ENCODE results near the gene RAD51B.
A peak's percentile ranks its signal among the peaks of the same experiment; 100 is the strongest.

The RAD51B gene

DNA sequence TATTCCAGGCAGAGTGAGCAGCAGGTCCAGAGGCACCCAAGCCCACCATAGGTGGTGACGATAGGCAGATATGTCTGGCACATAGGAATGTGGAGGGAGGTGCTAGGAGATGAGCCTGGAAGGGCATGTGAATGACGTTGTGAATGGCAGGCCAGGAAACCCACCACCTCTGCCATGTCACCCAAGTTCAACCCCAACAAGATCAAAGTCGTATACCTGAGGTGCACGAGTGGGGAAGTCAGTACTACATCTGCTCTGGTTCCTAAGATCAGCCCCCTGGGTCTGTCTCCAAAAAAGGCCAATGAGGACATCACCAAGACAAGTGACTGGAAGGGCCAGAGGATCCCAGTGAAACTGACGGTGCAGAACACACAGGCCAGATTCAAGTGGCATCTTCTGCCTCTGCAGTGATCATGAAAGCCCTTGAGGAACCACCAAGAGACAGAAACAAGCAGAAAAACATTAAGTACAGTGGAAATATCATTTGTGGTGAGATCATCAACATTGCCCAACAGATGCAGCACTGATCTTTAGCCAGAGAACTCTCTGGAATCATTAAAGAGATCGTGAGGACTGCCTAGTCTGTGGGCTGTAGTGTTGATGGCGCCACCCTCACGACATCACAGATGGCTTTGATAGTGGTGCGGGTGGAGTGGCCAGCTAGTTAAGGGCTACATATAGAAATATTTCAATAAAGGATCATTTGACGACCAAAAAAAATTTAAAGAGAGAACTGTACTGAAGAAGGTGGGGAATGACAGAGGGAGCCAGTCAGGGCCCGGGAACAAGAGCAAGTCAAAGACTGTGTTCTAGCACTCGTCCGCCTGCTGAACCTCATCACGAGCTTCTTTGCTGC lies 873.6 kb downstream of the RAD51B start:
- TF ChIP-seq, protein P1, sequence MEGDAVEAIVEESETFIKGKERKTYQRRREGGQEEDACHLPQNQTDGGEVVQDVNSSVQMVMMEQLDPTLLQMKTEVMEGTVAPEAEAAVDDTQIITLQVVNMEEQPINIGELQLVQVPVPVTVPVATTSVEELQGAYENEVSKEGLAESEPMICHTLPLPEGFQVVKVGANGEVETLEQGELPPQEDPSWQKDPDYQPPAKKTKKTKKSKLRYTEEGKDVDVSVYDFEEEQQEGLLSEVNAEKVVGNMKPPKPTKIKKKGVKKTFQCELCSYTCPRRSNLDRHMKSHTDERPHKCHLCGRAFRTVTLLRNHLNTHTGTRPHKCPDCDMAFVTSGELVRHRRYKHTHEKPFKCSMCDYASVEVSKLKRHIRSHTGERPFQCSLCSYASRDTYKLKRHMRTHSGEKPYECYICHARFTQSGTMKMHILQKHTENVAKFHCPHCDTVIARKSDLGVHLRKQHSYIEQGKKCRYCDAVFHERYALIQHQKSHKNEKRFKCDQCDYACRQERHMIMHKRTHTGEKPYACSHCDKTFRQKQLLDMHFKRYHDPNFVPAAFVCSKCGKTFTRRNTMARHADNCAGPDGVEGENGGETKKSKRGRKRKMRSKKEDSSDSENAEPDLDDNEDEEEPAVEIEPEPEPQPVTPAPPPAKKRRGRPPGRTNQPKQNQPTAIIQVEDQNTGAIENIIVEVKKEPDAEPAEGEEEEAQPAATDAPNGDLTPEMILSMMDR (conservative IDR thresholded peaks at IDR 0.05; ENCODE audit: control insufficient read depth, insufficient read depth, low read depth, low read length), result no peak
- DNase-seq (ENCODE audit: low read depth), result peak; percentile 88
- no peak overlapping the region for H3K4me3 ChIP-seq (ENCODE audit: control insufficient read depth, low read depth, low read length)

DNA sequence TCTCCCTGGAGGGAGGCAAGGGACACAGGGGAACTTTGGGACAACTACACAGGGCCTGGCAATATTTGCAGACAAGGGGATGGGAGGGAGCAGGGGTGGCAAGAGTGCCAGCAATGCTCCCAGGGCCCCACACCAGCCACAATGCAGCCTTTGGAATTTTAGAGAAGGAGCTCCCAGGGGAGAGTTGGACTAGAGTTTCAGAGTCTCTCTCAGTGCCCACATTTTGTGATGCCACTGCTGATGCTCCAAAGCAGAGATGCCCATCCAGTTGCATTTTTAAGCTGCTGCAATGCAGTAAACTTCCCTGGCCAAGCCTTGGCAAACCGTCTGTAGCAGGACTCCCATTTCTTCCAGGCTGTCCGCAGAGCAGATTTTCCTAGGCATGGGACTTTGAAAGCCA lies 874.3 kb downstream of the RAD51B start:
- DNase-seq (ENCODE audit: low read depth), result no peak
- H3K4me3 ChIP-seq (ENCODE audit: control insufficient read depth, low read depth, low read length), result no peak overlapping the region
- TF ChIP-seq, protein P1 (conservative IDR thresholded peaks at IDR 0.05; ENCODE audit: control insufficient read depth, insufficient read depth, low read depth, low read length), result no peak

DNA sequence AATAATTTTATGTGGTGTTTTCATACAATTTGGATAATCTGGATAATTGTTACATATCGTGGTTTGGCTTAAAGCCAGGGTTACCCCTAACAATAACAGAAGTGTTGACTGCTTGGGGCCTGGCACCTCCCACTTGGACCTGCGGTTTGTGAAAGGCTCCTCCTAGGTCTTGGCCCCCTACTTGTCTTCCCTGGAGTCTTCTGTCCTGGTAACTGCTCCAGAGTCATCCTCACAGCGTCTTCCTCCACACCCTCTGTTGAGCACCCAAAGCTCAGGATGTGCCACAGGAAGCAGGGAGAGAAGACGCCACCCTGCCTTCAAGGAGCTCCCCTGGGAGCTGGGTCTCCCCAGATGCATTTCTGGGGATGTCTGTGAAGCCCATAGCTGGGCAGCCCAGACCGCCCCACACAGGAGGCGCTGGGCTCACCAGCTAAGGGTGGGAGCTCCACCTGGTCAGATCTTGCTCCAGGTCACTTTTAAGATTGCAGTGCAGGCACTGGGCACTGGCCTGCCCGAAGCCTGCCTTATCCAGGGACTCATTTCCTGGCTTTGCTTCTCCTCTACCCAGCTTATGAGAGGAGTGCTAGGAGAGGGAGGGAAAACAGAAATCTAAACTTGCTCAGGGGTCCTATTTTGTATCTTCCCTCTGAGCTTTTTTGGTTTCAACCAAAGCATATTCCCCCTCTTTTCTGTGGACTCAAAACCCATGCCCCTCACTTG lies 875.1 kb downstream of the RAD51B start:
- peak; percentile 89 for DNase-seq (ENCODE audit: low read depth)
- TF ChIP-seq, protein P1 (conservative IDR thresholded peaks at IDR 0.05; ENCODE audit: control insufficient read depth, insufficient read depth, low read depth, low read length), result no peak
- no peak overlapping the region for H3K4me3 ChIP-seq (ENCODE audit: control insufficient read depth, low read depth, low read length)

DNA sequence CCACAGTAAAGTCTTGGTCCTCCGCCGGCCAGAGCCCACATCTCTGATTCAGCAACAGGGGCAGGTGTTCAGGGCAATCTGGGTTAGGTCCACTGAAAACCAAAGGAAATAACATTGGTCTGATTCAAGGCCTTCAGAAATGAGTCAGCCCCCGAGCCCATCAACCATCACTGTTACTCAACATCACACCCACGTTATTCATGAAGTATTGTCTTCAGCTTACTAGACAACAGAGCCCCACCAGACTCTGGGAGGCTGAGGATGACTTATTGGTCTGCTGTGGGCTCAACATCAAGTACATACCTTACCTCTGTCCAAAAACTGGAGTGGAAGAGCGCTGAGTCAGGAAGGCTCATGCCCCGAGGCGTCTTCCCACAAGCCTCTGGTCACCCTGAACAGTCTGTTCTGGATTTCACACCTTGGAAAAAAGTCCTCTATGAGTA lies 875.8 kb downstream of the RAD51B start:
- no peak overlapping the region for H3K4me3 ChIP-seq (ENCODE audit: control insufficient read depth, low read depth, low read length)
- TF ChIP-seq, protein P1 (conservative IDR thresholded peaks at IDR 0.05; ENCODE audit: control insufficient read depth, insufficient read depth, low read depth, low read length), result no peak
- DNase-seq (ENCODE audit: low read depth), result peak; percentile 100

DNA sequence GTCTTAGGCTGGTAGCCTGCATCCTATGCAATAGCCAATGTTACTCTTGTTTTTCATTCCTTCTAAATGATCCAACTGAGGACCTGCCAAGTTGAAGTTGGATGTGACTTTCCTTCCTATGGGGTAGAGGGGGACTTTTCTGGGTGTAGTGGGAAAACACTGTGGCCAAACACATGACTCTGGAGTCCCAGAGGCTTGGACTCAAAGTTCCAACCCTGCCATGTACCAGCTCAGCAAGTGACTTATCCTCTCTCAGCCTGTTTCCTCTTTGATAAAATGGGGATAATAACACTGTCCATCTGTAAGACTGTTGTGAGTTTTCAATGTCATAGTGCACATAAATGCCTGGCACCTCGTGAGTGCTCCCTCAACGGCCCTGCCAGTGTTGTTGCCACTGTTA lies 876.3 kb downstream of the RAD51B start:
- TF ChIP-seq, protein P1 (conservative IDR thresholded peaks at IDR 0.05; ENCODE audit: control insufficient read depth, insufficient read depth, low read depth, low read length), result no peak
- no peak overlapping the region for H3K4me3 ChIP-seq (ENCODE audit: control insufficient read depth, low read depth, low read length)
- DNase-seq (ENCODE audit: low read depth), result no peak

DNA sequence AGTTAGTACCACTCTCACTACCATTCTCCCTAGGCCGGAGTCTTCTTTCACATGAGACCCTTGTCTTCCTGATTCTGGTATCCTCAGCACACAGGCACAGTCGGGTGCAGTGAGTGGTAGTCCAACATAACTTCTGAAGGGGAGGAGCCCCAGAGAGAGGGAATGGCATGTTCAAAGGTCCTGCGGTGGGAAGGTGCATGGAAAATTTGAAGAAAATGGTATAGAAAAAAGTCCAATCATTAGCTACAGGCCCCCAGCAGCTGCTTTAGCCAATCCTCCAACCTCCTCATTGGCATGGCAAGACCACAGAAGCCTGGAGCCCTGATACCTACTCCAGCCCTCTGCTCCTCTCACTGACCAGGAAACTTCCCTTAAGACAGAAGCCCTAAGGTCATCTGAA lies 876.7 kb downstream of the RAD51B start:
- TF ChIP-seq, protein P1 (conservative IDR thresholded peaks at IDR 0.05; ENCODE audit: control insufficient read depth, insufficient read depth, low read depth, low read length), result no peak
- no peak for DNase-seq (ENCODE audit: low read depth)
- H3K4me3 ChIP-seq (ENCODE audit: control insufficient read depth, low read depth, low read length), result no peak overlapping the region

Measured in fibroblast of mammary gland (primary cell).